Measurements from ENCODE around the gene ADAM15. TPM values are rescaled to one million over a fixed set of nuclear protein-coding genes. Genes with fewer than 3 reads are reported as not detected.

Gene ADAM15
- polyA plus RNA-seq, 3 donors = 44.5 to 202 (median 74.3) TPM

GRCh38 chr1:155009221-155009711 is 41.9 kb upstream of the ADAM15 start:
- no peak overlapping the region for H2AFZ ChIP-seq (ENCODE audit: insufficient read depth, low read depth, low read length, poor library complexity, severe bottlenecking)
- DNase-seq = no peak
- H3K9me3 Mint-ChIP-seq = no peaks in the 10 kb centered on the region
- H4K20me1 ChIP-seq (ENCODE audit: insufficient read depth, low read length) = peaks cover 69% of the 10 kb centered on the region
- H3K27ac ChIP-seq (ENCODE audit: low read depth in 1 of 2, low read length in 2 of 2) = peak overlapping the region; percentile 91 to 99
- no peaks in the 10 kb centered on the region for H3K27me3 ChIP-seq (ENCODE audit: control insufficient read depth in 2 of 2, insufficient read depth in 2 of 2, low read length in 2 of 2)
- peaks cover 86 to 100% of the 10 kb centered on the region in 2 donors for H3K4me1 ChIP-seq (ENCODE audit: control insufficient read depth in 1 of 2, insufficient read depth in 2 of 2, low read length in 2 of 2)
- H3K27me3 Mint-ChIP-seq (ENCODE audit: low read depth in 3 of 3) = no peaks in the 10 kb centered on the region
- peak overlapping the region; percentile 79 for H3K9ac ChIP-seq (ENCODE audit: insufficient read depth, low read length, poor library complexity, severe bottlenecking)
- H3K36me3 Mint-ChIP-seq = peaks cover 13 to 35% of the 10 kb centered on the region in 2 donors
- peaks cover 80% of the 10 kb centered on the region for H3K4me1 Mint-ChIP-seq
- peaks cover 100% of the 10 kb centered on the region for H3K79me2 ChIP-seq (ENCODE audit: insufficient read depth, low read length)
- H3K4me3 ChIP-seq (replicated peaks in 1 of 3; ENCODE audit: low read depth in 2 of 3, low read length in 3 of 3) = peak overlapping the region; percentile 89 to 100 (median 93)
- no peaks in the 10 kb centered on the region for H3K9me3 ChIP-seq (replicated peaks in 1 of 2; ENCODE audit: control insufficient read depth in 1 of 2, insufficient read depth in 1 of 2, low read length in 2 of 2)
- peaks cover 7 to 16% of the 10 kb centered on the region in 2 donors for H3K36me3 ChIP-seq (replicated peaks in 1 of 2; ENCODE audit: control insufficient read depth in 1 of 2, insufficient read depth in 2 of 2, low read length in 2 of 2)
- intact Hi-C loops (cut with micrococcal nuclease) = loop anchor here (5.0 kb wide), 2 partner anchors 37 to 43 kb away; partner anchors contain the start of genes ADAM15 (in 1 of the 2), CKS1B (in 1 of the 2) and SHC1 (in 1 of the 2)
- 71% methylated on average over 9 of the region's 12 CpGs for WGBS (ENCODE audit: insufficient coverage)
- TF ChIP-seq CTCF (IDR thresholded peaks at IDR 0.05) = no peak
- H3K4me2 ChIP-seq (replicated peaks; ENCODE audit: extremely low read depth, low read length, poor library complexity, severe bottlenecking) = peak overlapping the region; percentile 100
- peak overlapping the region; percentile 86 to 96 (median 94) for H3K27ac Mint-ChIP-seq
- peak overlapping the region; percentile 91 to 98 for H3K4me3 Mint-ChIP-seq

GRCh38 chr1:155009742-155010141 is 41.4 kb upstream of the ADAM15 start:
- Histone ChIP-seq H2AFZ (ENCODE audit: insufficient read depth, low read depth, low read length, poor library complexity, severe bottlenecking) (no peak overlapping the region), H3K4me1 (ENCODE audit: control insufficient read depth in 1 of 2, insufficient read depth in 2 of 2, low read length in 2 of 2) (peaks cover 86 to 100% of the 10 kb centered on the region in 2 donors), H3K27me3 (ENCODE audit: control insufficient read depth in 2 of 2, insufficient read depth in 2 of 2, low read length in 2 of 2) (no peaks in the 10 kb centered on the region), H4K20me1 (ENCODE audit: insufficient read depth, low read length) (peaks cover 74% of the 10 kb centered on the region), H3K4me2 (replicated peaks; ENCODE audit: extremely low read depth, low read length, poor library complexity, severe bottlenecking) (peak overlapping the region; percentile 100), H3K27ac (ENCODE audit: low read depth in 1 of 2, low read length in 2 of 2) (peak overlapping the region; percentile 91 to 99), H3K79me2 (ENCODE audit: insufficient read depth, low read length) (peaks cover 100% of the 10 kb centered on the region), H3K36me3 (replicated peaks in 1 of 2; ENCODE audit: control insufficient read depth in 1 of 2, insufficient read depth in 2 of 2, low read length in 2 of 2) (peaks cover 11 to 20% of the 10 kb centered on the region in 2 donors), H3K9ac (ENCODE audit: insufficient read depth, low read length, poor library complexity, severe bottlenecking) (peak overlapping the region; percentile 79), H3K9me3 (replicated peaks in 1 of 2; ENCODE audit: control insufficient read depth in 1 of 2, insufficient read depth in 1 of 2, low read length in 2 of 2) (no peaks in the 10 kb centered on the region), H3K4me3 (replicated peaks in 1 of 3; ENCODE audit: low read depth in 2 of 3, low read length in 3 of 3) (peak overlapping the region; percentile 89 to 100 (median 93))
- peaks cover 18 to 40% of the 10 kb centered on the region in 2 donors for H3K36me3 Mint-ChIP-seq
- WGBS (ENCODE audit: insufficient coverage) = 17% methylated on average over 2 of the region's 5 CpGs
- H3K27me3 Mint-ChIP-seq (ENCODE audit: low read depth in 3 of 3) = no peaks in the 10 kb centered on the region
- H3K27ac Mint-ChIP-seq = peak overlapping the region; percentile 81 to 96 (median 94)
- H3K4me3 Mint-ChIP-seq = peak overlapping the region; percentile 91 to 98
- intact Hi-C loops (cut with micrococcal nuclease) = loop anchor here (5.0 kb wide), 2 partner anchors 37 to 43 kb away; partner anchors contain the start of genes ADAM15 (in 1 of the 2), CKS1B (in 1 of the 2) and SHC1 (in 1 of the 2)
- H3K4me1 Mint-ChIP-seq = peaks cover 78% of the 10 kb centered on the region
- no peaks in the 10 kb centered on the region for H3K9me3 Mint-ChIP-seq
- TF ChIP-seq CTCF (IDR thresholded peaks at IDR 0.05) = no peak
- no peak for DNase-seq

All from CD14-positive monocyte (primary cell).